Ascending aorta (tissue), 2 donors: ENCODE measurements around the gene GPHN. TPM values are rescaled to one million over a fixed set of nuclear protein-coding genes. Genes with fewer than 3 reads are reported as not detected.

Experiments
- DNase-seq, 2 donors: peaks; one replicate each; pipeline ENCODE4 v3.0.0-alpha.2; 2019; ENCODE audit warnings: low spot score in 2 of 2
- H3K27ac ChIP-seq, 2 donors: fragments of 200-600 bp; sonication (generic); one replicate each; pipeline ENCODE4 v1.5.1; 2016 to 2017; ENCODE audit warnings: mild to moderate bottlenecking in 1 of 2
- H3K27me3 ChIP-seq: fragments of 200-600 bp; sonication (generic); one replicate; pipeline ENCODE4 v1.5.1; 2017
- H3K36me3 ChIP-seq, 2 donors: fragments of 200-600 bp; sonication (generic); one replicate each; pipeline ENCODE4 v1.5.1; 2016
- H3K4me1 ChIP-seq, 2 donors: fragments of 200-600 bp; sonication (generic); one replicate each; pipeline ENCODE4 v1.5.1; 2016 to 2017; ENCODE audit warnings: mild to moderate bottlenecking in 1 of 2
- H3K4me3 ChIP-seq, 2 donors: fragments of 200-600 bp; sonication (generic); one replicate each; pipeline ENCODE4 v1.5.1; 2016 to 2017; ENCODE audit warnings: mild to moderate bottlenecking in 1 of 2
- H3K9me3 ChIP-seq, 2 donors: fragments of 200-600 bp; sonication (generic); one replicate each; pipeline ENCODE4 v1.5.1; 2016
- CTCF ChIP-seq, 3 experiments: fragments of 200-600 bp in 2 of 3; fragments of 450-650 bp in 1 of 3; sonication (generic) in 2 of 3; IDR thresholded peaks; one replicate each; pipeline ENCODE4 v1.5.1; 2016 to 2019; ENCODE audit warnings: antibody characterized with exemption in 3 of 3, mild to moderate bottlenecking in 1 of 3, moderate library complexity in 1 of 3
- intact Hi-C: fragments of 100-400 bp; cut with DNase I; formaldehyde crosslinking; loops from one replicate; pipeline ENCODE4 v1.15.1; 2023
- total RNA-seq: library from RNA; depleted of rRNA; stranded (reverse); fragments of >200 nt; gene quantifications from one replicate; pipeline ENCODE4 v1.1.0, GENCODE V29; 2016

GPHN gene
- total RNA-seq, 1 donor from 2014 or later: 3.3 TPM

GRCh38 chr14:66916421-66916820 is 408.5 kb downstream of the GPHN start:
- peaks cover 0 to 26% of the 10 kb centered on the region in 2 donors for H3K36me3 ChIP-seq
- H3K27ac ChIP-seq: no peak overlapping the region
- H3K9me3 ChIP-seq: peaks cover 0 to 13% of the 10 kb centered on the region in 2 donors
- no peak for TF ChIP-seq CTCF (IDR thresholded peaks at IDR 0.05)
- no peak for DNase-seq
- H3K4me1 ChIP-seq: no peaks in the 10 kb centered on the region
- H3K4me3 ChIP-seq: no peak overlapping the region
- intact Hi-C loops: no loop called here
- H3K27me3 ChIP-seq: no peaks in the 10 kb centered on the region

GRCh38 chr14:66918527-66918926 is 410.6 kb downstream of the GPHN start:
- Histone ChIP-seq H3K4me1 (no peaks in the 10 kb centered on the region), H3K4me3 (no peak overlapping the region), H3K27ac (no peak overlapping the region), H3K9me3 (peaks cover 0 to 13% of the 10 kb centered on the region in 2 donors), H3K27me3 (no peaks in the 10 kb centered on the region), H3K36me3 (peaks cover 6 to 37% of the 10 kb centered on the region in 2 donors)
- DNase-seq: no peak
- TF ChIP-seq CTCF (IDR thresholded peaks at IDR 0.05): no peak
- intact Hi-C loops: no loop called here

- H3K27ac ChIP-seq: no peak overlapping the region
- H3K36me3 ChIP-seq: peaks cover 6 to 46% of the 10 kb centered on the region in 2 donors
- peaks cover 0 to 13% of the 10 kb centered on the region in 2 donors for H3K9me3 ChIP-seq
- H3K4me3 ChIP-seq: no peak overlapping the region
- intact Hi-C loops: no loop called here
- no peaks in the 10 kb centered on the region for H3K27me3 ChIP-seq
- DNase-seq: no peak
- TF ChIP-seq CTCF (IDR thresholded peaks at IDR 0.05): no peak
- H3K4me1 ChIP-seq: no peaks in the 10 kb centered on the region
Measured at GRCh38 chr14:66920196-66920595, 412.2 kb downstream of the GPHN start.

GRCh38 chr14:66923251-66923650 is 415.3 kb downstream of the GPHN start:
- Histone ChIP-seq H3K4me1 (no peaks in the 10 kb centered on the region), H3K27ac (no peak overlapping the region), H3K36me3 (peaks cover 6 to 28% of the 10 kb centered on the region in 2 donors), H3K9me3 (peaks cover 0 to 13% of the 10 kb centered on the region in 2 donors), H3K4me3 (no peak overlapping the region), H3K27me3 (no peaks in the 10 kb centered on the region)
- DNase-seq: no peak
- intact Hi-C loops: no loop called here
- no peak for TF ChIP-seq CTCF (IDR thresholded peaks at IDR 0.05)

- TF ChIP-seq CTCF (IDR thresholded peaks at IDR 0.05): no peak
- no peaks in the 10 kb centered on the region for H3K27me3 ChIP-seq
- no peak for DNase-seq
- peaks cover 31 to 48% of the 10 kb centered on the region in 2 donors for H3K9me3 ChIP-seq
- H3K27ac ChIP-seq: no peak overlapping the region
- no peaks in the 10 kb centered on the region for H3K4me1 ChIP-seq
- H3K4me3 ChIP-seq: no peak overlapping the region
- intact Hi-C loops: no loop called here
- peaks cover 13 to 34% of the 10 kb centered on the region in 2 donors for H3K36me3 ChIP-seq
Measured at GRCh38 chr14:66939409-66939808, 431.5 kb downstream of the GPHN start.

GRCh38 chr14:66944872-66945271 is 436.9 kb downstream of the GPHN start:
- H3K4me3 ChIP-seq: no peak overlapping the region
- DNase-seq: no peak
- intact Hi-C loops: no loop called here
- H3K4me1 ChIP-seq: no peaks in the 10 kb centered on the region
- no peak for TF ChIP-seq CTCF (IDR thresholded peaks at IDR 0.05)
- no peaks in the 10 kb centered on the region for H3K27me3 ChIP-seq
- peaks cover 41 to 72% of the 10 kb centered on the region in 2 donors for H3K9me3 ChIP-seq
- no peak overlapping the region for H3K27ac ChIP-seq
- peaks cover 14 to 44% of the 10 kb centered on the region in 2 donors for H3K36me3 ChIP-seq
